OCI-LY7 (cell line): ENCODE results near the gene ADGRG3. TPM values are rescaled to one million over a fixed set of nuclear protein-coding genes. Genes with fewer than 3 reads are reported as not detected.

Source experiments
- BruUV-seq: library from RNA; stranded (reverse); fragments of 400-500 nt; replicated peaks from 2 replicates; lab custom pipeline; 2021; lab: Mats Ljungman, UMichigan
- CTCF ChIA-PET: fragments of 300-600 bp; sonication (Branson Sonifier 250); formaldehyde crosslinking; loops from one replicate; lab custom pipeline; 2022; ENCODE audit warnings: antibody characterized with exemption; ENCODE audit not compliant: unreplicated experiment; lab: Charles Lee
- POLR2A ChIA-PET: fragments of 300-600 bp; sonication (Branson Sonifier 250); formaldehyde crosslinking; loops from one replicate; lab custom pipeline; 2022; ENCODE audit warnings: antibody characterized with exemption; lab: Charles Lee
- DNase-seq: peaks from one replicate; pipeline ENCODE4 v3.0.0-alpha.2; 2015; ENCODE audit warnings: low spot score
- H2AFZ ChIP-seq: fragments of 200-600 bp; sonication (generic), shearing (Covaris generic); 2 replicates; pipeline ENCODE4 v1.6.1; 2014; ENCODE audit warnings: mild to moderate bottlenecking, antibody characterized with exemption, low read length, moderate library complexity
- H3K27ac ChIP-seq: fragments of 200-600 bp; sonication (generic); 2 replicates; pipeline ENCODE4 v1.5.1; 2014; ENCODE audit warnings: mixed run types, low read depth, mild to moderate bottlenecking, moderate library complexity, low read length, inconsistent platforms; ENCODE audit not compliant: poor library complexity, severe bottlenecking
- H3K36me3 ChIP-seq: fragments of 200-600 bp; sonication (generic); 2 replicates; pipeline ENCODE4 v1.6.1; 2014; ENCODE audit warnings: mild to moderate bottlenecking, antibody characterized with exemption, low read length, moderate library complexity, mixed read lengths; ENCODE audit not compliant: insufficient read depth
- H3K4me1 ChIP-seq: fragments of 200-600 bp; sonication (generic); 2 replicates; pipeline ENCODE4 v1.5.1; 2014; ENCODE audit warnings: mild to moderate bottlenecking, low read length; ENCODE audit not compliant: insufficient read depth, poor library complexity, severe bottlenecking
- H3K4me2 ChIP-seq: fragments of 200-600 bp; sonication (generic); 2 replicates; pipeline ENCODE4 v1.6.1; 2014; ENCODE audit warnings: mild to moderate bottlenecking, low read length
- H3K4me3 ChIP-seq: fragments of 200-600 bp; sonication (generic); 2 replicates; pipeline ENCODE4 v1.5.1; 2014; ENCODE audit warnings: mild to moderate bottlenecking, low read depth, low read length; ENCODE audit not compliant: poor library complexity, severe bottlenecking
- H3K79me2 ChIP-seq: fragments of 200-600 bp; sonication (generic); 2 replicates; pipeline ENCODE4 v1.6.1; 2016; ENCODE audit warnings: low read depth, mild to moderate bottlenecking, low read length, moderate library complexity, mixed read lengths; ENCODE audit not compliant: insufficient read depth
- H3K9me2 ChIP-seq: fragments of 200-600 bp; sonication (generic); 2 replicates; pipeline ENCODE4 v1.6.1; 2016; ENCODE audit warnings: mild to moderate bottlenecking, low read length, mixed read lengths; ENCODE audit not compliant: insufficient read depth
- H3K9me3 ChIP-seq: fragments of 200-600 bp; sonication (generic); 2 replicates; pipeline ENCODE4 v1.6.1; 2014; ENCODE audit warnings: mild to moderate bottlenecking, mixed run types, low read length, mixed read lengths
- H4K20me1 ChIP-seq: fragments of 200-600 bp; sonication (generic); 2 replicates; pipeline ENCODE4 v1.6.1; 2014; ENCODE audit warnings: mild to moderate bottlenecking, antibody characterized with exemption, low read length, moderate library complexity, mixed read lengths; ENCODE audit not compliant: insufficient read depth
- CTCF ChIP-seq: fragments of 200-600 bp; sonication (generic); conservative IDR thresholded peaks from 2 replicates; pipeline ENCODE4 v1.5.1; 2014; ENCODE audit warnings: mild to moderate bottlenecking, antibody characterized with exemption, low read length, moderate library complexity, mixed read lengths
- EZH2phosphoT487 ChIP-seq: fragments of 200-600 bp; sonication (generic); IDR thresholded peaks from 2 replicates; pipeline ENCODE4 v1.6.1; 2018; ENCODE audit warnings: low read depth, borderline replicate concordance, mild to moderate bottlenecking, mixed run types, antibody characterized with exemption, low read length, moderate library complexity, mixed read lengths
- intact Hi-C: fragments of 100-400 bp; cut with micrococcal nuclease; formaldehyde crosslinking; loops from one replicate; pipeline ENCODE4 v1.10.0; 2022; ENCODE audit not compliant: unreplicated experiment
- total RNA-seq, 2 experiments: library from RNA; depleted of rRNA in 1 of 2; stranded (reverse); fragments of >200 nt in 1 of 2; shearing (Covaris generic) in 1 of 2; gene quantifications; 2 replicates each; pipeline ENCODE4 v1.2.3, GENCODE V29; 2014 to 2022

ADGRG3 gene
- total RNA-seq, 2 experiments from 2014 or later = not detected

GRCh38 chr16:57637020-57637419, 31.1 kb upstream of the ADGRG3 start:
- no peak overlapping the region for H3K4me2 ChIP-seq
- DNase-seq = no peak
- no peak for TF ChIP-seq CTCF
- TF ChIP-seq EZH2phosphoT487 = no peak
- H3K36me3 ChIP-seq = no peaks in the 10 kb centered on the region
- H3K27ac ChIP-seq = no peak overlapping the region
- no TSS peak for BruUV-seq
- no peaks in the 10 kb centered on the region for H3K79me2 ChIP-seq
- no peaks in the 10 kb centered on the region for H4K20me1 ChIP-seq
- no peak overlapping the region for H2AFZ ChIP-seq
- H3K4me3 ChIP-seq = no peak overlapping the region
- CTCF ChIA-PET = interaction anchor here (1.1 kb wide), 1 partner anchor 61 kb away, joined by 3 read pairs; no protein-coding TSS in a partner anchor
- H3K4me1 ChIP-seq = no peaks in the 10 kb centered on the region
- POLR2A ChIA-PET = no interaction called here
- H3K9me2 ChIP-seq = no peaks in the 10 kb centered on the region
- H3K9me3 ChIP-seq = no peaks in the 10 kb centered on the region
- intact Hi-C loops = no loop called here

- CTCF ChIA-PET = interaction anchor here (1.1 kb wide), 1 partner anchor 62 kb away, joined by 3 read pairs; no protein-coding TSS in a partner anchor
- intact Hi-C loops = no loop called here
- H3K4me1 ChIP-seq = no peaks in the 10 kb centered on the region
- no peaks in the 10 kb centered on the region for H3K36me3 ChIP-seq
- H3K79me2 ChIP-seq = no peaks in the 10 kb centered on the region
- no TSS peak for BruUV-seq
- no peak for DNase-seq
- H4K20me1 ChIP-seq = no peaks in the 10 kb centered on the region
- POLR2A ChIA-PET = no interaction called here
- no peak overlapping the region for H2AFZ ChIP-seq
- no peak overlapping the region for H3K4me2 ChIP-seq
- no peak overlapping the region for H3K27ac ChIP-seq
- TF ChIP-seq CTCF (no peak), EZH2phosphoT487 (no peak)
- no peaks in the 10 kb centered on the region for H3K9me2 ChIP-seq
- no peak overlapping the region for H3K4me3 ChIP-seq
- H3K9me3 ChIP-seq = no peaks in the 10 kb centered on the region
Measured at GRCh38 chr16:57637424-57637823, 30.7 kb upstream of the ADGRG3 start.

- Histone ChIP-seq H3K9me3 (no peaks in the 10 kb centered on the region), H3K9me2 (no peaks in the 10 kb centered on the region), H3K36me3 (no peaks in the 10 kb centered on the region), H3K27ac (no peak overlapping the region), H3K4me1 (no peaks in the 10 kb centered on the region), H2AFZ (no peak overlapping the region), H3K4me3 (no peak overlapping the region), H3K4me2 (no peak overlapping the region), H4K20me1 (no peaks in the 10 kb centered on the region), H3K79me2 (no peaks in the 10 kb centered on the region)
- intact Hi-C loops = no loop called here
- CTCF ChIA-PET = interaction anchor here (1.1 kb wide), 2 partner anchors 12 to 62 kb away, joined by 3 read pairs; no protein-coding TSS in a partner anchor
- DNase-seq = no peak
- TF ChIP-seq CTCF (no peak), EZH2phosphoT487 (no peak)
- no TSS peak for BruUV-seq
- POLR2A ChIA-PET = interaction anchor here (0.9 kb wide), 1 partner anchor 27 kb away, joined by 3 read pairs; no protein-coding TSS in a partner anchor
Measured at GRCh38 chr16:57637965-57638364, 30.1 kb upstream of the ADGRG3 start.
